Muscle of leg (tissue), 11 donors: ENCODE results near the gene SIPA1L2. TPM values are rescaled to one million over a fixed set of nuclear protein-coding genes. Genes with fewer than 3 reads are reported as not detected.

ENCODE experiments used
- DNase-seq: peaks from one replicate; pipeline ENCODE4 v3.0.0; 2013
- H3K27ac ChIP-seq: one replicate; pipeline ENCODE4 v1.5.1; 2013; ENCODE audit warnings: mild to moderate bottlenecking, low read length, control low read depth
- H3K27me3 ChIP-seq: one replicate; pipeline ENCODE4 v1.6.1; 2013; ENCODE audit warnings: low read length; ENCODE audit not compliant: control insufficient read depth, insufficient read depth
- H3K36me3 ChIP-seq: one replicate; pipeline ENCODE4 v1.6.1; 2013; ENCODE audit warnings: low read length; ENCODE audit not compliant: control insufficient read depth, insufficient read depth
- H3K4me1 ChIP-seq: one replicate; pipeline ENCODE4 v1.6.1; 2013; ENCODE audit warnings: low read length; ENCODE audit not compliant: control insufficient read depth, insufficient read depth
- H3K4me3 ChIP-seq: one replicate; pipeline ENCODE4 v1.5.1; 2013; ENCODE audit warnings: low read length, control low read depth
- H3K9me3 ChIP-seq: replicated peaks from 2 replicates; pipeline ENCODE4 v1.6.1; 2013; ENCODE audit warnings: low read depth, low read length; ENCODE audit not compliant: control insufficient read depth
- WGBS: methylation state at CpG from one replicate; pipeline ENCODE4 v1.1.5; 2013; ENCODE audit warnings: missing lambda C conversion rate; ENCODE audit not compliant: insufficient coverage; 5-methylcytosine and 5-hydroxymethylcytosine counted together
- polyA plus RNA-seq, 8 donors: library from polyadenylated mRNA; unstranded; fragments of 120-200 nt; gene quantifications; one replicate each; pipeline versions ENCODE4 v1.2.1 to v1.2.3, GENCODE V29; 2013; ENCODE audit warnings: inconsistent platforms in 1 of 8, low replicate concordance in 1 of 8; ENCODE audit not compliant: insufficient read length in 8 of 8, insufficient read depth in 1 of 8
- total RNA-seq: library from RNA; stranded (reverse); fragments of 120-200 nt; gene quantifications from one replicate; pipeline ENCODE4 v1.2.4, GENCODE V29; 2013

SIPA1L2 gene
- total and polyA plus RNA-seq, 9 donors: 23.3 to 32.6 (median 28.7) TPM

- 80% methylated on average over 1 of the region's 3 CpGs for WGBS
- no peak overlapping the region for H3K4me3 ChIP-seq
- no peak overlapping the region for H3K27ac ChIP-seq
- H3K27me3 ChIP-seq: no peaks in the 10 kb centered on the region
- H3K36me3 ChIP-seq: no peaks in the 10 kb centered on the region
- H3K4me1 ChIP-seq: no peaks in the 10 kb centered on the region
- H3K9me3 ChIP-seq: no peaks in the 10 kb centered on the region
- no peak for DNase-seq
Observed at GRCh38 chr1:232648316-232648715, 18.4 kb upstream of the SIPA1L2 start.

GRCh38 chr1:232644209-232644608 is 14.3 kb upstream of the SIPA1L2 start:
- no peak for DNase-seq
- Histone ChIP-seq H3K27ac (no peak overlapping the region), H3K36me3 (no peaks in the 10 kb centered on the region), H3K4me3 (no peak overlapping the region), H3K9me3 (no peaks in the 10 kb centered on the region), H3K27me3 (peaks cover 2% of the 10 kb centered on the region), H3K4me1 (no peaks in the 10 kb centered on the region)
- no CpG with 5 or more reads among the region's 1 CpG for WGBS

GRCh38 chr1:232643251-232643650 is 13.3 kb upstream of the SIPA1L2 start:
- Histone ChIP-seq H3K9me3 (no peaks in the 10 kb centered on the region), H3K27ac (no peak overlapping the region), H3K4me3 (no peak overlapping the region), H3K36me3 (no peaks in the 10 kb centered on the region), H3K4me1 (no peaks in the 10 kb centered on the region), H3K27me3 (peaks cover 2% of the 10 kb centered on the region)
- no peak for DNase-seq

- no peak for DNase-seq
- peaks cover 6% of the 10 kb centered on the region for H3K27me3 ChIP-seq
- WGBS: 80% methylated on average over 1 of the region's 6 CpGs
- H3K27ac ChIP-seq: no peak overlapping the region
- H3K4me1 ChIP-seq: peaks cover under 1% of the 10 kb centered on the region
- no peaks in the 10 kb centered on the region for H3K36me3 ChIP-seq
- H3K9me3 ChIP-seq: no peaks in the 10 kb centered on the region
- H3K4me3 ChIP-seq: no peak overlapping the region
Observed at GRCh38 chr1:232641507-232641906, 11.6 kb upstream of the SIPA1L2 start.

- Histone ChIP-seq H3K9me3 (no peaks in the 10 kb centered on the region), H3K4me1 (peaks cover 2% of the 10 kb centered on the region), H3K27ac (no peak overlapping the region), H3K27me3 (peaks cover 10% of the 10 kb centered on the region), H3K4me3 (no peak overlapping the region), H3K36me3 (no peaks in the 10 kb centered on the region)
- 68% methylated on average over 2 of the region's 2 CpGs for WGBS
- DNase-seq: no peak
Observed at GRCh38 chr1:232636799-232637198, 6.9 kb upstream of the SIPA1L2 start.

- Histone ChIP-seq H3K27me3 (peaks cover 8% of the 10 kb centered on the region), H3K9me3 (no peaks in the 10 kb centered on the region), H3K4me3 (no peak overlapping the region), H3K4me1 (peaks cover 2% of the 10 kb centered on the region), H3K36me3 (no peaks in the 10 kb centered on the region), H3K27ac (no peak overlapping the region)
- no CpG with 5 or more reads among the region's 3 CpGs for WGBS
- peak; percentile 76 for DNase-seq
Observed at GRCh38 chr1:232635778-232636356, 5.9 kb upstream of the SIPA1L2 start.

- no peaks in the 10 kb centered on the region for H3K36me3 ChIP-seq
- H3K27me3 ChIP-seq: peaks cover 8% of the 10 kb centered on the region
- DNase-seq: no peak
- H3K27ac ChIP-seq: no peak overlapping the region
- no peaks in the 10 kb centered on the region for H3K9me3 ChIP-seq
- H3K4me1 ChIP-seq: peaks cover 6% of the 10 kb centered on the region
- H3K4me3 ChIP-seq: no peak overlapping the region
Observed at GRCh38 chr1:232635279-232635678, 5.3 kb upstream of the SIPA1L2 start.

- no peak for DNase-seq
- H3K36me3 ChIP-seq: no peaks in the 10 kb centered on the region
- peaks cover 8% of the 10 kb centered on the region for H3K4me1 ChIP-seq
- H3K27ac ChIP-seq: no peak overlapping the region
- WGBS: 81% methylated on average over 4 of the region's 5 CpGs
- no peak overlapping the region for H3K4me3 ChIP-seq
- H3K9me3 ChIP-seq: no peaks in the 10 kb centered on the region
- H3K27me3 ChIP-seq: peaks cover 12% of the 10 kb centered on the region
Observed at GRCh38 chr1:232634096-232634495, 4.2 kb upstream of the SIPA1L2 start.

GRCh38 chr1:232630894-232631195 is 912 bp upstream of the SIPA1L2 start:
- peak overlapping the region; percentile 57 for H3K4me3 ChIP-seq
- no peak for DNase-seq
- no peaks in the 10 kb centered on the region for H3K9me3 ChIP-seq
- no peaks in the 10 kb centered on the region for H3K36me3 ChIP-seq
- H3K4me1 ChIP-seq: peaks cover 9% of the 10 kb centered on the region
- peaks cover 9% of the 10 kb centered on the region for H3K27me3 ChIP-seq
- WGBS: 0% methylated on average over 1 of the region's 8 CpGs
- peak overlapping the region; percentile 91 for H3K27ac ChIP-seq

- peaks cover 9% of the 10 kb centered on the region for H3K27me3 ChIP-seq
- DNase-seq: peak; percentile 46
- no peaks in the 10 kb centered on the region for H3K9me3 ChIP-seq
- no peaks in the 10 kb centered on the region for H3K36me3 ChIP-seq
- H3K4me3 ChIP-seq: peak overlapping the region; percentile 74
- peaks cover 13% of the 10 kb centered on the region for H3K4me1 ChIP-seq
- under 1% methylated on average over 95 of the region's 96 CpGs for WGBS
- H3K27ac ChIP-seq: peak overlapping the region; percentile 56
Observed at GRCh38 chr1:232629250-232630046, 485 bp downstream of the SIPA1L2 start.
